Central memory CD8-positive, alpha-beta T cell (primary cell): Measurements from ENCODE around the gene VWA3B.
"Not testable (repeated sequence)": the region's sequence is repeated elsewhere in the genome, so short reads cannot be mapped to it uniquely, and the experiment has no call there.

Source experiments
- ATAC-seq: fragments of 150-1000 bp; cut with Tn5 transposase; replicated peaks from 2 replicates; pipeline ENCODE4 v1.10.0; 2022; ENCODE audit warnings: mild to moderate bottlenecking, moderate FRiP score, moderate number of reproducible peaks; ENCODE audit not compliant: poor library complexity, severe bottlenecking; ENCODE audit errors: extremely low read depth
- DNase-seq, 2 donors: peaks; one replicate each; pipeline ENCODE4 v3.0.0; 2021; ENCODE audit warnings: low spot score in 2 of 2
- H3K27ac Mint-ChIP-seq: one replicate; pipeline ENCODE4 v1.8.0; 2022; ENCODE audit warnings: low read depth, mild to moderate bottlenecking, moderate library complexity, mixed read lengths
- H3K27me3 Mint-ChIP-seq: one replicate; pipeline ENCODE4 v1.8.0; 2022; ENCODE audit warnings: mixed read lengths
- H3K36me3 Mint-ChIP-seq: one replicate; pipeline ENCODE4 v1.8.0; 2022; ENCODE audit warnings: mild to moderate bottlenecking, moderate library complexity, mixed read lengths; ENCODE audit not compliant: insufficient read depth
- H3K4me1 Mint-ChIP-seq: one replicate; pipeline ENCODE4 v1.8.0; 2022; ENCODE audit warnings: mixed read lengths
- H3K4me3 Mint-ChIP-seq: one replicate; pipeline ENCODE4 v1.8.0; 2022; ENCODE audit warnings: mild to moderate bottlenecking, moderate library complexity, mixed read lengths
- H3K9me3 Mint-ChIP-seq: one replicate; pipeline ENCODE4 v1.8.0; 2022; ENCODE audit warnings: mixed read lengths

The VWA3B gene

GRCh38 chr2:98093146-98093545, 6.2 kb downstream of the VWA3B start:
- Mint-ChIP-seq H3K9me3 (peaks cover 16% of the 10 kb centered on the region), H3K36me3 (peaks cover 2% of the 10 kb centered on the region), H3K27ac (no peak overlapping the region), H3K4me1 (no peaks in the 10 kb centered on the region), H3K27me3 (peaks cover 42% of the 10 kb centered on the region), H3K4me3 (no peak overlapping the region)
- ATAC-seq (no peak), DNase-seq (no peak)

- DNase-seq (no peak), ATAC-seq (no peak)
- Mint-ChIP-seq H3K4me1 (no peaks in the 10 kb centered on the region), H3K4me3 (no peak overlapping the region), H3K27me3 (peaks cover 42% of the 10 kb centered on the region), H3K27ac (no peak overlapping the region), H3K36me3 (peaks cover 2% of the 10 kb centered on the region), H3K9me3 (peaks cover 21% of the 10 kb centered on the region)
Observed at GRCh38 chr2:98093611-98094010, 6.6 kb downstream of the VWA3B start.

DNA sequence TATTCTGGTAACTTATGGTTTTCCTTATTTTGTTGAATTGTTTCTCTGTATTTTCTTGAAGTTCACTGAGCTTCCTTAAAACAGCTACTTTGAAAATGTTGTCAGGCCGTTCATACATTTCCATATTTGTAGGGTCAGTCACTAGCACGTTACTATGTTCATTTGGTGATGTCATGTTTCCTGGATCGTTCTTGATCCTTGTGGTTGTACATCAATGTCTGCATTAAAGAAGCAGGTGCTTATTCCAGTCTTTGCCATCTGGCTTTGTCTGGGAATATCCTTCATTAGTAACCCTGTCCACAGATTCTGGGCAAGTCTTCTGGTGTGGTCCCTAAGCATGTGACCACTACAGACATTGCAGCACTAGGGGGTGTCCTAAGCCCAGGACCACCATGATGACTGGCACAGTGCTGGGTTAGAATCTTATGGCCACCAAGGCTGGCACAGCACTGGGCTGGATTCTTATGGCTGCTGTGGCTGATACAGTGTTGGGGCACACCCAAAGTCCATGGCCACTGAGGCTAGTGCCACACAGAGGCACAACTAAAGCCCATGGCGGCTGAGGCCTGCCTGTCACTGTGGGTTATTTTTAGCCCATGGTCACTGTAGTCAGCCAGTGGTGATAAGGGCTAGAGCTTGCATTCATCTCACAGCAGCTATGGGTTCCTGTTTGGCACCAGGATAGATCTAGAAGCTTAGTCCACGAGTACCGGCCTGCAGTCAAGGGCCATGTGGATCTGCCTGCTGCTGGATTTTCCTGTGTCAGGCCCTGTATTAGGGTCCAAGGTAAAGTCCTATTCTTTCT, 13.2 kb downstream of the VWA3B start:
- Mint-ChIP-seq H3K4me3 (no peak overlapping the region), H3K9me3 (peaks cover 28% of the 10 kb centered on the region), H3K4me1 (no peaks in the 10 kb centered on the region), H3K27ac (no peak overlapping the region), H3K27me3 (peaks cover 48% of the 10 kb centered on the region), H3K36me3 (no peaks in the 10 kb centered on the region)
- DNase-seq: no peak
- ATAC-seq: no peak

- not testable (repeated sequence) for H3K4me3 Mint-ChIP-seq, H3K4me1 Mint-ChIP-seq, H3K36me3 Mint-ChIP-seq, ATAC-seq, H3K27ac Mint-ChIP-seq, DNase-seq
- Mint-ChIP-seq H3K27me3 (peaks cover 31% of the 10 kb centered on the region), H3K9me3 (peaks cover 20% of the 10 kb centered on the region)
Observed at GRCh38 chr2:98102315-98102714, 15.3 kb downstream of the VWA3B start.

- peaks cover 15% of the 10 kb centered on the region for H3K9me3 Mint-ChIP-seq
Observed at GRCh38 chr2:98102878-98103277, 15.9 kb downstream of the VWA3B start.

DNA sequence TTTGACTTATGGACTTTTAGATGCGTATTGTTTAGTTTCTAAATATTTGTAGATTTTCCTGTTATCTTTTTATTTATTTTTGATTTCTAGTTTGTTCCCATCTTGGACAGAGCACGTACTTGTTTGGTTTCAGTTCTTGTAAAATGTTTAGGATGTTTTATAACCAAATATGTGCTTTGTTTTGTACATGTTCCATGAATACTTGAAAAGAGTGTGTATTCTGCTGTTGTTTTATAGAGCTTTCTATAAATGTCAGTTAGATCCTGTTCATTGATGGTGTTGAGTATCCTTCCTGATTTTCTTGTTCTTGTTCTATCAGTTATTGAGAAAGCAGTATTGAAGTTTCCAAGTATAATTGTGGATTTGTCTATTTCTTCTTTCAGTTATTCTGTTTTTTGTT, 21.1 kb downstream of the VWA3B start:
- Mint-ChIP-seq H3K27me3 (peaks cover 55% of the 10 kb centered on the region), H3K27ac (no peak overlapping the region), H3K4me1 (no peaks in the 10 kb centered on the region), H3K4me3 (no peak overlapping the region), H3K9me3 (peaks cover 6% of the 10 kb centered on the region), H3K36me3 (no peaks in the 10 kb centered on the region)
- DNase-seq (no peak), ATAC-seq (no peak)

More at GRCh38 chr2:98102878-98103277, 15.9 kb downstream of the VWA3B start:
- ATAC-seq (no peak), DNase-seq (no peak)
- H3K27ac Mint-ChIP-seq: no peak overlapping the region
- no peaks in the 10 kb centered on the region for H3K4me1 Mint-ChIP-seq
- no peaks in the 10 kb centered on the region for H3K36me3 Mint-ChIP-seq
- H3K27me3 Mint-ChIP-seq: peaks cover 31% of the 10 kb centered on the region
- no peak overlapping the region for H3K4me3 Mint-ChIP-seq

- Mint-ChIP-seq H3K27me3 (peaks cover 81% of the 10 kb centered on the region), H3K4me3 (no peak overlapping the region), H3K36me3 (no peaks in the 10 kb centered on the region), H3K9me3 (peaks cover 6% of the 10 kb centered on the region), H3K4me1 (no peaks in the 10 kb centered on the region), H3K27ac (no peak overlapping the region)
- DNase-seq (no peak), ATAC-seq (no peak)
Observed at GRCh38 chr2:98110741-98111140, 23.8 kb downstream of the VWA3B start.

GRCh38 chr2:98114643-98115330, 27.8 kb downstream of the VWA3B start:
- no peaks in the 10 kb centered on the region for H3K4me1 Mint-ChIP-seq
- no peak for DNase-seq

GRCh38 chr2:98118161-98118560, 31.2 kb downstream of the VWA3B start:
- no peak overlapping the region for H3K4me3 Mint-ChIP-seq
- H3K4me1 Mint-ChIP-seq: no peaks in the 10 kb centered on the region
- H3K27me3 Mint-ChIP-seq: peaks cover 88% of the 10 kb centered on the region
- H3K9me3 Mint-ChIP-seq: no peaks in the 10 kb centered on the region
- no peak overlapping the region for H3K27ac Mint-ChIP-seq
- ATAC-seq: no peak
- DNase-seq: no peak
- H3K36me3 Mint-ChIP-seq: peaks cover 1% of the 10 kb centered on the region

More at GRCh38 chr2:98114643-98115330, 27.8 kb downstream of the VWA3B start:
- H3K4me3 Mint-ChIP-seq: no peak overlapping the region
- H3K27ac Mint-ChIP-seq: no peak overlapping the region
- peaks cover 99% of the 10 kb centered on the region for H3K27me3 Mint-ChIP-seq
- ATAC-seq: no peak
- H3K9me3 Mint-ChIP-seq: peaks cover 6% of the 10 kb centered on the region
- H3K36me3 Mint-ChIP-seq: no peaks in the 10 kb centered on the region

- Mint-ChIP-seq H3K4me1 (no peaks in the 10 kb centered on the region), H3K36me3 (peaks cover 3% of the 10 kb centered on the region), H3K4me3 (no peak overlapping the region), H3K27ac (no peak overlapping the region), H3K9me3 (no peaks in the 10 kb centered on the region), H3K27me3 (peaks cover 88% of the 10 kb centered on the region)
- no peak for DNase-seq
- no peak for ATAC-seq
Observed at GRCh38 chr2:98118852-98119251, 31.9 kb downstream of the VWA3B start.

GRCh38 chr2:98121149-98121548, 34.2 kb downstream of the VWA3B start:
- ATAC-seq (no peak), DNase-seq (no peak)
- Mint-ChIP-seq H3K4me1 (no peaks in the 10 kb centered on the region), H3K9me3 (no peaks in the 10 kb centered on the region), H3K4me3 (no peak overlapping the region), H3K27ac (no peak overlapping the region), H3K36me3 (peaks cover 3% of the 10 kb centered on the region), H3K27me3 (peaks cover 77% of the 10 kb centered on the region)

DNA sequence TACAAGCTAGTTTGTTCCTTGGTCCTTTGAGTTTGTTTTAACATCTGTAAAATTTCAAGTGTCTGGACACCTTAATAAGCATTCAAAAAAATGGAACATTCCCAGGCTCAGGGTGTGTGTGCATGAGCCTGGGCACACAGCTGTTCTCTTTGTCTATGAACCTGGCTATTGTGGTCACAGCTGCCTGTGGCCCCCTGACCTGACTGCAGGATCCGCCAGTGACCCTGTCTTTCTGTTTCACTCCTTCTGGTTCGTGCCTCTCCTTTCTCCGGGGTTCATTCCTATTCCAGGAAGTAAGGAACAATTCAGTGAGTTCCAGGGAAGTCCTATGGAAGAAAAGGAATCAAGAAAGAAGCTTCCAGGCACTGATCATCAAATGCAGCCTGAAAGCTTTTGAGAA, 35.6 kb downstream of the VWA3B start:
- Mint-ChIP-seq H3K9me3 (no peaks in the 10 kb centered on the region), H3K36me3 (peaks cover 3% of the 10 kb centered on the region), H3K27ac (no peak overlapping the region), H3K4me1 (no peaks in the 10 kb centered on the region), H3K27me3 (peaks cover 63% of the 10 kb centered on the region), H3K4me3 (no peak overlapping the region)
- no peak for ATAC-seq
- no peak for DNase-seq

- DNase-seq (no peak), ATAC-seq (no peak)
- Mint-ChIP-seq H3K9me3 (no peaks in the 10 kb centered on the region), H3K27ac (no peak overlapping the region), H3K4me1 (no peaks in the 10 kb centered on the region), H3K4me3 (no peak overlapping the region), H3K27me3 (peaks cover 63% of the 10 kb centered on the region), H3K36me3 (peaks cover 3% of the 10 kb centered on the region)
Observed at GRCh38 chr2:98123286-98123685, 36.3 kb downstream of the VWA3B start.
